Measurements from ENCODE around the gene LRRC10.
"Not testable (repeated sequence)": the region's sequence is repeated elsewhere in the genome, so short reads cannot be mapped to it uniquely, and the experiment has no call there.

LRRC10 gene

GRCh38 chr12:69616025-69616424, 5.3 kb upstream of the LRRC10 start:
- no peak for FAIRE-seq

- no peak for FAIRE-seq
These were observed 2.6 kb upstream of the LRRC10 start for GRCh38 chr12:69613351-69613750.

- FAIRE-seq: no peak
These were observed 581 bp downstream of the LRRC10 start for GRCh38 chr12:69610126-69610525.

- no peak for FAIRE-seq
These were observed 2.6 kb downstream of the LRRC10 start for GRCh38 chr12:69608114-69608513.

- FAIRE-seq: not testable (repeated sequence)
These were observed 6.4 kb downstream of the LRRC10 start for GRCh38 chr12:69604275-69604674.

- not testable (repeated sequence) for FAIRE-seq
These were observed 7.2 kb downstream of the LRRC10 start for GRCh38 chr12:69603556-69603955.

- FAIRE-seq: no peak
These were observed 7.8 kb downstream of the LRRC10 start for GRCh38 chr12:69602954-69603353.

GRCh38 chr12:69601962-69602685, 8.6 kb downstream of the LRRC10 start:
- FAIRE-seq: no peak

GRCh38 chr12:69600804-69601203, 9.9 kb downstream of the LRRC10 start:
- FAIRE-seq: no peak

- FAIRE-seq: no peak
These were observed 12.4 kb downstream of the LRRC10 start for GRCh38 chr12:69598174-69598753.

GRCh38 chr12:69595689-69596088, 15.0 kb downstream of the LRRC10 start:
- no peak for FAIRE-seq

GRCh38 chr12:69589082-69589481, 21.6 kb downstream of the LRRC10 start:
- FAIRE-seq: no peak

GRCh38 chr12:69588527-69588926, 22.2 kb downstream of the LRRC10 start:
- no peak for FAIRE-seq

- FAIRE-seq: peak; percentile 93
These were observed 25.3 kb downstream of the LRRC10 start, which contains the start of gene CCT2 for GRCh38 chr12:69585189-69586062. Gene CCT2 (plus strand): TSS chr12:69585459. CDS start chr12:69585522, 63 bp downstream.

- no peak for FAIRE-seq
These were observed 27.5 kb downstream of the LRRC10 start for GRCh38 chr12:69583203-69583602.

GRCh38 chr12:69580074-69580473, 30.6 kb downstream of the LRRC10 start:
- no peak for FAIRE-seq

- no peak for FAIRE-seq
These were observed 31.7 kb downstream of the LRRC10 start for GRCh38 chr12:69579029-69579428.

GRCh38 chr12:69578283-69578682, 32.4 kb downstream of the LRRC10 start:
- FAIRE-seq: no peak

- no peak for FAIRE-seq
These were observed 35.4 kb downstream of the LRRC10 start for GRCh38 chr12:69575346-69575745.

- peak; percentile 80 for FAIRE-seq
These were observed 39.9 kb downstream of the LRRC10 start for GRCh38 chr12:69570545-69571399.

GRCh38 chr12:69570000-69570516, 40.6 kb downstream of the LRRC10 start:
- no peak for FAIRE-seq

GRCh38 chr12:69569236-69569635, 41.5 kb downstream of the LRRC10 start:
- no peak for FAIRE-seq
